ENCODE measurements around the gene TNPO3. TPM values are rescaled to one million over a fixed set of nuclear protein-coding genes. Genes with fewer than 3 reads are reported as not detected.

Gene TNPO3
- total RNA-seq, 1 experiment from 2014 or later = 58.5 TPM

DNA sequence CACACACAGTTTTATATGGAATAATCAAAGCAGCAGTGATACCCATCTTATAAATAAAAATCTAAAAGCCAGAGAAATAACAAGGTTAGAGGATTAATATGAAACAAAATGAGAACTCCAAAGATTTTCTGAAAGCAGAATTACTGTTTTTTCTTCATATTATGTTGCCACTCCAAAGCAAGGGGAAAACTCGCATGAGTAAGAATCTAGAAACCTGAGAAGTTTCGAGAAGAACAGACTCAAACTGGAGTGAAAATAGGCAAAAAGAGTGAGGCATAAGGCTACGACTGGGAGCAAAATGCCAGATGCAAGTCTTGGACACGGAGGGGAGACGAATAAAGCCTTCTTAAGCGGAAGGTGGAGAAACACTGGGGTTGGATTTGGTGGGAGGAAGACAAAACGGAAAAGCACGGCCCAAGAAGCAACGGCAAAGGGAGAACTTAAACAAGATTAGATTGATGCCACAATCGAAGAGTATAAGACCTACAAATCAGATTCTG is 923 bp downstream of the TNPO3 start:
- intact Hi-C loops (cut with micrococcal nuclease) = no loop called here
- no peak for DNase-seq (ENCODE audit: low read depth, low spot score)
- RAD21 ChIA-PET (ENCODE audit: low non-redundant PET in 1 of 2, low total read pairs in 2 of 2, uncharacterized antibody in 2 of 2, unreplicated experiment in 2 of 2) = no interaction called here

More for the DNA sequence above, 923 bp downstream of the TNPO3 start:
- Histone ChIP-seq H3K79me2 (ENCODE audit: insufficient read depth, low read length) (peaks cover 58% of the 10 kb centered on the region), H3K4me1 (ENCODE audit: control insufficient read depth in 1 of 2, insufficient read depth in 2 of 2, low read length in 2 of 2) (peaks cover 3 to 14% of the 10 kb centered on the region in 2 experiments; a peak in 3 of 4 replicates), H3K4me3 (replicated peaks in 1 of 2; ENCODE audit: low read depth in 1 of 2, low read length in 2 of 2) (peak overlapping the region; percentile 95 to 98), H4K20me1 (ENCODE audit: insufficient read depth) (0 out of 2 replicates have a peak, but pooled peaks cover 4% of the 10 kb centered on the region), H3K9me3 (ENCODE audit: control insufficient read depth in 1 of 2, insufficient read depth in 1 of 2, low read depth in 1 of 2, low read length in 2 of 2) (no peaks in the 10 kb centered on the region), H3K36me3 (ENCODE audit: control insufficient read depth in 1 of 2, insufficient read depth in 2 of 2, low read length in 2 of 2) (no peaks in the 10 kb centered on the region), H3K9me2 (ENCODE audit: insufficient read depth) (no peaks in the 10 kb centered on the region), H3K9ac (ENCODE audit: low read length) (peak overlapping the region; percentile 92), H3K4me2 (ENCODE audit: low read length) (peak overlapping the region; percentile 87), H3K27me3 (ENCODE audit: insufficient read depth, low read length) (no peaks in the 10 kb centered on the region), H2AFZ (ENCODE audit: low read depth, low read length, poor library complexity, severe bottlenecking) (no peak overlapping the region), H3K27ac (ENCODE audit: low read depth, low read length) (peak overlapping the region; percentile 91)
- TF ChIP-seq TCF7L2 (IDR thresholded peaks at IDR 0.05; ENCODE audit: borderline replicate concordance, extremely low read depth, insufficient read depth, insufficient read length) (no peak), ELF1 (IDR thresholded peaks at IDR 0.05; ENCODE audit: borderline replicate concordance, low read depth) (no peak), SP1 (IDR thresholded peaks at IDR 0.05; ENCODE audit: low read depth) (no peak), ZFX (IDR thresholded peaks at IDR 0.05) (no peak), YY1 (IDR thresholded peaks at IDR 0.05; ENCODE audit: extremely low read depth, insufficient replicate concordance, low read depth, low read length) (no peak), EZH2 (IDR thresholded peaks at IDR 0.05) (no peak)
- TF ChIP-seq, protein P1, sequence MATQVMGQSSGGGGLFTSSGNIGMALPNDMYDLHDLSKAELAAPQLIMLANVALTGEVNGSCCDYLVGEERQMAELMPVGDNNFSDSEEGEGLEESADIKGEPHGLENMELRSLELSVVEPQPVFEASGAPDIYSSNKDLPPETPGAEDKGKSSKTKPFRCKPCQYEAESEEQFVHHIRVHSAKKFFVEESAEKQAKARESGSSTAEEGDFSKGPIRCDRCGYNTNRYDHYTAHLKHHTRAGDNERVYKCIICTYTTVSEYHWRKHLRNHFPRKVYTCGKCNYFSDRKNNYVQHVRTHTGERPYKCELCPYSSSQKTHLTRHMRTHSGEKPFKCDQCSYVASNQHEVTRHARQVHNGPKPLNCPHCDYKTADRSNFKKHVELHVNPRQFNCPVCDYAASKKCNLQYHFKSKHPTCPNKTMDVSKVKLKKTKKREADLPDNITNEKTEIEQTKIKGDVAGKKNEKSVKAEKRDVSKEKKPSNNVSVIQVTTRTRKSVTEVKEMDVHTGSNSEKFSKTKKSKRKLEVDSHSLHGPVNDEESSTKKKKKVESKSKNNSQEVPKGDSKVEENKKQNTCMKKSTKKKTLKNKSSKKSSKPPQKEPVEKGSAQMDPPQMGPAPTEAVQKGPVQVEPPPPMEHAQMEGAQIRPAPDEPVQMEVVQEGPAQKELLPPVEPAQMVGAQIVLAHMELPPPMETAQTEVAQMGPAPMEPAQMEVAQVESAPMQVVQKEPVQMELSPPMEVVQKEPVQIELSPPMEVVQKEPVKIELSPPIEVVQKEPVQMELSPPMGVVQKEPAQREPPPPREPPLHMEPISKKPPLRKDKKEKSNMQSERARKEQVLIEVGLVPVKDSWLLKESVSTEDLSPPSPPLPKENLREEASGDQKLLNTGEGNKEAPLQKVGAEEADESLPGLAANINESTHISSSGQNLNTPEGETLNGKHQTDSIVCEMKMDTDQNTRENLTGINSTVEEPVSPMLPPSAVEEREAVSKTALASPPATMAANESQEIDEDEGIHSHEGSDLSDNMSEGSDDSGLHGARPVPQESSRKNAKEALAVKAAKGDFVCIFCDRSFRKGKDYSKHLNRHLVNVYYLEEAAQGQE (IDR thresholded peaks at IDR 0.05; ENCODE audit: low read depth) = no peak
- CTCF ChIA-PET = interaction anchor here (2.0 kb wide), 1 partner anchor 38 kb away, joined by 7 read pairs; no protein-coding TSS in a partner anchor
- no peak for ATAC-seq
- no TSS peak for BruUV-seq (replicated peaks)
- POLR2A ChIA-PET = interaction anchor here (0.7 to 1.8 kb wide), 4 partner anchors 10 to 88 kb away, joined by 3 to 14 read pairs (median 4); no protein-coding TSS in a partner anchor
